Activated CD4-positive, alpha-beta memory T cell treated with anti-CD3 and anti-CD28 coated beads for 36 hours (primary cell): Measurements from ENCODE around the gene NPC2. TPM values are rescaled to one million over a fixed set of nuclear protein-coding genes. Genes with fewer than 3 reads are reported as not detected.
A peak's percentile ranks its signal among the peaks of the same experiment; 100 is the strongest.

Source experiments
- CTCF ChIA-PET: fragments of 350-600 bp; sonication (Branson Sonifier 250); formaldehyde crosslinking; loops from one replicate; lab custom pipeline; 2021; ENCODE audit warnings: antibody characterized with exemption, inconsistent platforms; lab: Charles Lee
- POLR2A ChIA-PET: fragments of 350-600 bp; sonication (Branson Sonifier 250); formaldehyde crosslinking; loops from one replicate; lab custom pipeline; 2021; ENCODE audit warnings: antibody characterized with exemption; lab: Charles Lee
- DNase-seq: peaks from one replicate; pipeline ENCODE4 v3.0.0-alpha.2; 2020
- H3K27ac Mint-ChIP-seq: one replicate; pipeline ENCODE4 v1.8.0; 2021; ENCODE audit warnings: mixed read lengths
- H3K27me3 Mint-ChIP-seq: one replicate; pipeline ENCODE4 v1.8.0; 2021; ENCODE audit warnings: mixed read lengths
- H3K36me3 Mint-ChIP-seq: one replicate; pipeline ENCODE4 v1.8.0; 2021; ENCODE audit warnings: mixed read lengths
- H3K4me1 Mint-ChIP-seq: one replicate; pipeline ENCODE4 v1.8.0; 2021; ENCODE audit warnings: low read depth, mixed read lengths
- H3K4me3 Mint-ChIP-seq: one replicate; pipeline ENCODE4 v1.8.0; 2021; ENCODE audit warnings: mild to moderate bottlenecking, mixed read lengths
- H3K9me3 Mint-ChIP-seq: one replicate; pipeline ENCODE4 v1.8.0; 2021; ENCODE audit warnings: mixed read lengths
- intact Hi-C: fragments of 100-400 bp; cut with micrococcal nuclease; formaldehyde crosslinking; loops from one replicate; pipeline ENCODE4 v1.15.1; 2023
- total RNA-seq, 2 experiments: library from RNA; stranded (reverse); gene quantifications; one replicate each; pipeline ENCODE4 v1.2.3, GENCODE V29; 2021

NPC2 gene
- total RNA-seq, 2 experiments from 2014 or later = 44.6 to 46.3 TPM

- no peak overlapping the region for H3K4me3 Mint-ChIP-seq
- POLR2A ChIA-PET = no interaction called here
- no peaks in the 10 kb centered on the region for H3K36me3 Mint-ChIP-seq
- no peaks in the 10 kb centered on the region for H3K9me3 Mint-ChIP-seq
- CTCF ChIA-PET = no interaction called here
- intact Hi-C loops = no loop called here
- H3K27me3 Mint-ChIP-seq = peaks cover 7% of the 10 kb centered on the region
- peaks cover 8% of the 10 kb centered on the region for H3K4me1 Mint-ChIP-seq
- DNase-seq = no peak
- no peak overlapping the region for H3K27ac Mint-ChIP-seq
These were observed 23.5 kb upstream of the NPC2 start for GRCh38 chr14:74516451-74517160.

- Mint-ChIP-seq H3K4me1 (peaks cover 8% of the 10 kb centered on the region), H3K36me3 (no peaks in the 10 kb centered on the region), H3K27me3 (peaks cover 7% of the 10 kb centered on the region), H3K4me3 (no peak overlapping the region), H3K27ac (no peak overlapping the region), H3K9me3 (no peaks in the 10 kb centered on the region)
- intact Hi-C loops = no loop called here
- DNase-seq = no peak
- ChIA-PET CTCF (no interaction called here), POLR2A (no interaction called here)
These were observed 22.8 kb upstream of the NPC2 start for GRCh38 chr14:74515891-74516412.

- intact Hi-C loops = no loop called here
- H3K4me3 Mint-ChIP-seq = no peak overlapping the region
- no peaks in the 10 kb centered on the region for H3K36me3 Mint-ChIP-seq
- peaks cover 8% of the 10 kb centered on the region for H3K4me1 Mint-ChIP-seq
- peak; percentile 17 for DNase-seq
- H3K9me3 Mint-ChIP-seq = no peaks in the 10 kb centered on the region
- ChIA-PET POLR2A (no interaction called here), CTCF (no interaction called here)
- peaks cover 7% of the 10 kb centered on the region for H3K27me3 Mint-ChIP-seq
- H3K27ac Mint-ChIP-seq = no peak overlapping the region
These were observed 21.4 kb upstream of the NPC2 start for GRCh38 chr14:74514471-74514941.

GRCh38 chr14:74511966-74512830 is 19.1 kb upstream of the NPC2 start:
- Mint-ChIP-seq H3K9me3 (no peaks in the 10 kb centered on the region), H3K4me3 (no peak overlapping the region), H3K27ac (no peak overlapping the region), H3K36me3 (no peaks in the 10 kb centered on the region), H3K4me1 (peaks cover 8% of the 10 kb centered on the region), H3K27me3 (peaks cover 7% of the 10 kb centered on the region)
- intact Hi-C loops = no loop called here
- ChIA-PET POLR2A (no interaction called here), CTCF (interaction anchor here (0.8 kb wide), 1 partner anchor 22 kb away, joined by 3 read pairs; no protein-coding TSS in a partner anchor)
- DNase-seq = no peak

- Mint-ChIP-seq H3K4me1 (peaks cover 8% of the 10 kb centered on the region), H3K27me3 (peaks cover 7% of the 10 kb centered on the region), H3K4me3 (no peak overlapping the region), H3K9me3 (no peaks in the 10 kb centered on the region), H3K36me3 (no peaks in the 10 kb centered on the region), H3K27ac (no peak overlapping the region)
- ChIA-PET POLR2A (no interaction called here), CTCF (no interaction called here)
- intact Hi-C loops = no loop called here
- DNase-seq = no peak
These were observed 17.9 kb upstream of the NPC2 start for GRCh38 chr14:74510959-74511409.

- intact Hi-C loops = no loop called here
- POLR2A ChIA-PET = no interaction called here
- H3K4me3 Mint-ChIP-seq = no peak overlapping the region
- H3K4me1 Mint-ChIP-seq = peaks cover 8% of the 10 kb centered on the region
- DNase-seq = no peak
- no peak overlapping the region for H3K27ac Mint-ChIP-seq
- peaks cover 7% of the 10 kb centered on the region for H3K27me3 Mint-ChIP-seq
- H3K36me3 Mint-ChIP-seq = no peaks in the 10 kb centered on the region
- no peaks in the 10 kb centered on the region for H3K9me3 Mint-ChIP-seq
- CTCF ChIA-PET = no interaction called here
These were observed 17.3 kb upstream of the NPC2 start for GRCh38 chr14:74510223-74510931.

- H3K9me3 Mint-ChIP-seq = no peaks in the 10 kb centered on the region
- no peaks in the 10 kb centered on the region for H3K36me3 Mint-ChIP-seq
- peaks cover 5% of the 10 kb centered on the region for H3K4me1 Mint-ChIP-seq
- no peak overlapping the region for H3K4me3 Mint-ChIP-seq
- H3K27me3 Mint-ChIP-seq = peaks cover 4% of the 10 kb centered on the region
- intact Hi-C loops = no loop called here
- no peak for DNase-seq
- ChIA-PET POLR2A (no interaction called here), CTCF (no interaction called here)
- H3K27ac Mint-ChIP-seq = no peak overlapping the region
These were observed 16.6 kb upstream of the NPC2 start for GRCh38 chr14:74509587-74510222.

GRCh38 chr14:74508844-74509428 is 15.8 kb upstream of the NPC2 start:
- DNase-seq = no peak
- intact Hi-C loops = no loop called here
- Mint-ChIP-seq H3K27me3 (peaks cover 4% of the 10 kb centered on the region), H3K4me1 (no peaks in the 10 kb centered on the region), H3K27ac (no peak overlapping the region), H3K36me3 (no peaks in the 10 kb centered on the region), H3K9me3 (no peaks in the 10 kb centered on the region), H3K4me3 (no peak overlapping the region)
- POLR2A ChIA-PET = no interaction called here
- CTCF ChIA-PET = no interaction called here

GRCh38 chr14:74508292-74508731 is 15.2 kb upstream of the NPC2 start:
- DNase-seq = no peak
- Mint-ChIP-seq H3K4me1 (no peaks in the 10 kb centered on the region), H3K27me3 (peaks cover 2% of the 10 kb centered on the region), H3K27ac (no peak overlapping the region), H3K36me3 (no peaks in the 10 kb centered on the region), H3K4me3 (no peak overlapping the region), H3K9me3 (no peaks in the 10 kb centered on the region)
- intact Hi-C loops = no loop called here
- POLR2A ChIA-PET = no interaction called here
- CTCF ChIA-PET = no interaction called here

- ChIA-PET CTCF (no interaction called here), POLR2A (no interaction called here)
- no peak for DNase-seq
- Mint-ChIP-seq H3K27ac (no peak overlapping the region), H3K27me3 (no peaks in the 10 kb centered on the region), H3K4me3 (no peak overlapping the region), H3K36me3 (no peaks in the 10 kb centered on the region), H3K9me3 (no peaks in the 10 kb centered on the region), H3K4me1 (no peaks in the 10 kb centered on the region)
- intact Hi-C loops = no loop called here
These were observed 14.7 kb upstream of the NPC2 start for GRCh38 chr14:74507840-74508239.

- intact Hi-C loops = no loop called here
- no peak overlapping the region for H3K4me3 Mint-ChIP-seq
- no peak for DNase-seq
- H3K4me1 Mint-ChIP-seq = no peaks in the 10 kb centered on the region
- POLR2A ChIA-PET = no interaction called here
- no peaks in the 10 kb centered on the region for H3K27me3 Mint-ChIP-seq
- CTCF ChIA-PET = no interaction called here
- no peak overlapping the region for H3K27ac Mint-ChIP-seq
- H3K9me3 Mint-ChIP-seq = no peaks in the 10 kb centered on the region
- H3K36me3 Mint-ChIP-seq = no peaks in the 10 kb centered on the region
These were observed 14.0 kb upstream of the NPC2 start for GRCh38 chr14:74507085-74507484.
